HUDEP-2 (cell line): Measurements from ENCODE around the gene SPINK8.
"Not testable (repeated sequence)": the region's sequence is repeated elsewhere in the genome, so short reads cannot be mapped to it uniquely, and the experiment has no call there.

Experiments used
- DNase-seq, 76 experiments: peaks; one replicate each; lab custom pipeline; 2025; ENCODE audit not compliant: unreplicated experiment in 76 of 76; lab: John Stamatoyannopoulos, UW

SPINK8 gene

GRCh38 chr3:48285132-48285531 lies 48.3 kb downstream of the SPINK8 start:
- no peak for DNase-seq

GRCh38 chr3:48280881-48281280 lies 52.6 kb downstream of the SPINK8 start:
- no peak for DNase-seq

GRCh38 chr3:48278884-48279559 lies 54.4 kb downstream of the SPINK8 start:
- DNase-seq = no peak

- no peak for DNase-seq
Measured at GRCh38 chr3:48276911-48277641, 56.4 kb downstream of the SPINK8 start.

GRCh38 chr3:48275287-48276027 lies 58.0 kb downstream of the SPINK8 start:
- no peak for DNase-seq

GRCh38 chr3:48274452-48274851 lies 59.0 kb downstream of the SPINK8 start:
- DNase-seq = no peak

GRCh38 chr3:48273594-48274211 lies 59.8 kb downstream of the SPINK8 start:
- DNase-seq = peak in 58 of 76 experiments; percentile 3 to 69 (median 32)

GRCh38 chr3:48271763-48272498 lies 61.5 kb downstream of the SPINK8 start:
- DNase-seq = no peak

GRCh38 chr3:48271223-48271622 lies 62.2 kb downstream of the SPINK8 start:
- not testable (repeated sequence) for DNase-seq

GRCh38 chr3:48270306-48270705 lies 63.2 kb downstream of the SPINK8 start:
- no peak for DNase-seq

GRCh38 chr3:48269592-48269991 lies 63.9 kb downstream of the SPINK8 start:
- no peak for DNase-seq

GRCh38 chr3:48268936-48269561 lies 64.4 kb downstream of the SPINK8 start:
- no peak for DNase-seq

GRCh38 chr3:48268381-48268935 lies 65.0 kb downstream of the SPINK8 start:
- no peak for DNase-seq

GRCh38 chr3:48267782-48268181 lies 65.7 kb downstream of the SPINK8 start:
- no peak for DNase-seq

GRCh38 chr3:48258530-48258929 lies 74.9 kb downstream of the SPINK8 start:
- no peak for DNase-seq
